SKM-1 treated with dmso at 0.1 percent for 144 hours (cell line): ENCODE measurements around the gene TLR5.
"Not testable (repeated sequence)": the region's sequence is repeated elsewhere in the genome, so short reads cannot be mapped to it uniquely, and the experiment has no call there.

Experiments
- DNase-seq: peaks from one replicate; lab custom pipeline; 2025; ENCODE audit not compliant: unreplicated experiment; lab: John Stamatoyannopoulos, UW

TLR5 gene, protein sequence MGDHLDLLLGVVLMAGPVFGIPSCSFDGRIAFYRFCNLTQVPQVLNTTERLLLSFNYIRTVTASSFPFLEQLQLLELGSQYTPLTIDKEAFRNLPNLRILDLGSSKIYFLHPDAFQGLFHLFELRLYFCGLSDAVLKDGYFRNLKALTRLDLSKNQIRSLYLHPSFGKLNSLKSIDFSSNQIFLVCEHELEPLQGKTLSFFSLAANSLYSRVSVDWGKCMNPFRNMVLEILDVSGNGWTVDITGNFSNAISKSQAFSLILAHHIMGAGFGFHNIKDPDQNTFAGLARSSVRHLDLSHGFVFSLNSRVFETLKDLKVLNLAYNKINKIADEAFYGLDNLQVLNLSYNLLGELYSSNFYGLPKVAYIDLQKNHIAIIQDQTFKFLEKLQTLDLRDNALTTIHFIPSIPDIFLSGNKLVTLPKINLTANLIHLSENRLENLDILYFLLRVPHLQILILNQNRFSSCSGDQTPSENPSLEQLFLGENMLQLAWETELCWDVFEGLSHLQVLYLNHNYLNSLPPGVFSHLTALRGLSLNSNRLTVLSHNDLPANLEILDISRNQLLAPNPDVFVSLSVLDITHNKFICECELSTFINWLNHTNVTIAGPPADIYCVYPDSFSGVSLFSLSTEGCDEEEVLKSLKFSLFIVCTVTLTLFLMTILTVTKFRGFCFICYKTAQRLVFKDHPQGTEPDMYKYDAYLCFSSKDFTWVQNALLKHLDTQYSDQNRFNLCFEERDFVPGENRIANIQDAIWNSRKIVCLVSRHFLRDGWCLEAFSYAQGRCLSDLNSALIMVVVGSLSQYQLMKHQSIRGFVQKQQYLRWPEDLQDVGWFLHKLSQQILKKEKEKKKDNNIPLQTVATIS

GRCh38 chr1:223142795-223143536 is at the start of gene TLR5:
TLR5 (minus strand) TSS chr1:223143248; CDS start chr1:223113031, 30,217 bp downstream.
- peak; percentile 83 for DNase-seq

DNA sequence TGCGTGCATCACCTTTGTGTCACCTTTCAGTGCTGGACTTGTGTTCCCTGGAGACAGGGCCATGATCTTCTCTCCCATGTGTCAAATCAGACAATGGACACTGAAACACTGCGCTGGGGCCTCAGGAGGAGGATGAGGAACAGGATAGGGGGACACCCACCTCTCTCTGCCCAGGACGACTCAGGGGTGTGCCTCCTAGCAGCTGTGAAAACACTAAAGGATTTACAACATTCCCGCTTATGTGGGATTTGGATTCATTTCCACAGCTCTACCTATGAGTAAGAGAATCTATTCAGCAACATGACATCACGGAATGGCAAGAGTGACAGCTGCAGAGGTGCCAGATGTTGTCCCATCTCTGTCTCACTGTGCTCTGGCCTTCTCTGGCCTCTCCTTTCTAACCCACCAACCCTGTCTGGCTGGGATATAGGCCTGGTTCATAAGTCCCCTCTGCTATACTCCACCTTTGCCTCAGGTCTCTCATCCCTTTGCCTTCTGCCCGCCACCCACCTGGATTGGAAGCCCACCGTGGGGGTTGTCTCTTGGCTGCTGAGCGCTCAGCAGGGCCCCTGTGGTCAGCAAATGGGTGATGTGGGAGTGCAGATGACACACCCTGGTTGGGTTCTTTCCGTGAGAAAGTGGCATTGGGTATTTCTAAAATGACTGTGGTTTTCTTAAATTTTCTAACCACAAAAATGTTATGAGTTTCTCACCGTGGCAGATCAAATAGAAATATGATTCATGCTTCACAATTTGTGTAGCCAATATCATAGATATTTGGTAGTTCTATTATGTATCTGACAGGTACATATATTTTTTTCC is 47.1 kb upstream of the TLR5 start:
- DNase-seq = no peak

GRCh38 chr1:223189525-223189902 is 46.5 kb upstream of the TLR5 start:
- no peak for DNase-seq

GRCh38 chr1:223188618-223189356 is 45.7 kb upstream of the TLR5 start:
- peak; percentile 25 for DNase-seq

DNA sequence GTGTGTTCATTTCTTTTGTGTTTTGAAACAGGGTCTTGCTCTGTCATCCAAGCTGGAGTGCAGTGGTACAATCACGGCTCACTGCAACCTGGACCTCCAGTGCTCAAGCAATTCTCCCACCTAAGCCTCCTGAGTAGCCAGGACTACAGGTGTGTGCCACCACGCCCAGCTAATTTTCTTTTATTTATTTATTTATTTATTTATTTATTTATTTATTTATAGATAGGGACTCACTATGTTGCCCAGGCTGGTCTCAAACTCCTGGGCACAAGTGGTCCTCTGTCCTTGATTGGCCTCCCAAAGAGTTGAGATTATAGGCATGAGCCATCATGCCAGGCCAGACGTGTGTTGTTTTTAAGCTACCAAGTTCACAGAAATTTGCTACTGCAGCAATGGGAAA is 43.8 kb upstream of the TLR5 start:
- DNase-seq = no peak

GRCh38 chr1:223183268-223183862 is 40.3 kb upstream of the TLR5 start:
- no peak for DNase-seq

DNA sequence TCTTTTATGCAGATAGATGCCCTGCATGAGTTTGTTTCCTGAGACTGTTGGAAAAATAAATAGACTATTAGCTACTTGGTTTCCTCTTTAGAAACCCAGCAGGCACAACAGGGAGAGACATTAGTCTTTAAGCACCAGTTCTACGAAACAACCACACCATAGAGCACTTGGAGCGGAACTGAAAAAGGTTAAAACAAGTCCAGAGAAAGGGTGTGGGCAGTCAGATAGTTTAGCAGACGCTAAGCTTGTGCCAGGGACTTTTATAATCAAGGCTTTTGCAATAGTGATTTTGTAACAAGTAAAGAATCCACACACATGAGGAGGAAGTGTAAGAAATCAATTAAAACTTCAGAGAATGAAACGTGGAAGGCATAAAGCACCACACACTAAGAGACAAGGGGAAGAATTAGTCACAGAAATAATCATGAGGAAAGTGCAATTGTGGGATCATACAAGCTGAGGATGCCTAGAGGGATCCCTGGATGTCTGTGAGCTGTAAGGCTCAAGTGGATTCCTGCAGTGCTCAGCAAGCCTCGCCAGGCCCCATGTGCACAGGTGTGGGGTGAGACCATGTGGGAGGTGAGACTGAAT is 37.8 kb upstream of the TLR5 start:
- DNase-seq = peak; percentile 96

GRCh38 chr1:223179786-223180185 is 36.7 kb upstream of the TLR5 start:
- DNase-seq = no peak

DNA sequence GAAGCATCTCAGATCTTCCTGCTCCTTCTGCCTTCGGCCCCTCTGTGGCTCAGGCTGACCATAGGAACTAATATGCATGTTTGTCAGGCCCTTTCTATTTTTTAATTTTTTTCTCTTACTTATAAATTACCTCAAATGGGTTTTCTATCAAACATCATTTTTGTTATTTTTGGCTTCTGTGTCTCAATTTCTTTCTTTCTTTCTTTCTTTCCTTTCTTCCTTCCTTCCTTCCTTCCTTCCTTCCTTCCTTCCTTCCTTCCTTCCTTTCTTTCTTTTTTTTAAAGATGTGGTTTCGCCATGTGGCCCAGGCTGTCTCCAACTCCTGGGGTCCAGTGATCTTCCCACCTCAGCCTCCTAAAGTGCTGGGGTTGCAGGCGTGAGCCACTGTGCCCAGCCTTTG is 36.2 kb upstream of the TLR5 start:
- DNase-seq = no peak

DNA sequence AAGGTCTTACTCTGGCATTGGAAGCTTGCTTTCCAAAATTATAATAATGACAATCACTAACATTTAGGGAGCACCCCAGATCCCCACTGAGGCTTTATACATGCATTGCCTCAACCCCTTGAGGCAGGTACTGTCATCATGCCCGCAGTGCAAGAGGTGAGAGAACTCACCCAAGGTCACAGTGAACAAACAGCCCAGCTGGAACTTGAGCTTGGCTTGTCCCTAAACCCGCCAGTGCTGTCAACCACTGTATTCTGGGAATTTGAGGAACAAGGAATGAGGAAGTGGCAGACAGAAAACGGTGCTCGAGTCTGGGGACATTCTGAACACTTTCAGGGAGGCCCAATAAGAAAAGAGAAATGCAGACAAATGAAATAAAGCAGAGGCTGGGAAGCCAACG is 34.6 kb upstream of the TLR5 start:
- peak; percentile 93 for DNase-seq

DNA sequence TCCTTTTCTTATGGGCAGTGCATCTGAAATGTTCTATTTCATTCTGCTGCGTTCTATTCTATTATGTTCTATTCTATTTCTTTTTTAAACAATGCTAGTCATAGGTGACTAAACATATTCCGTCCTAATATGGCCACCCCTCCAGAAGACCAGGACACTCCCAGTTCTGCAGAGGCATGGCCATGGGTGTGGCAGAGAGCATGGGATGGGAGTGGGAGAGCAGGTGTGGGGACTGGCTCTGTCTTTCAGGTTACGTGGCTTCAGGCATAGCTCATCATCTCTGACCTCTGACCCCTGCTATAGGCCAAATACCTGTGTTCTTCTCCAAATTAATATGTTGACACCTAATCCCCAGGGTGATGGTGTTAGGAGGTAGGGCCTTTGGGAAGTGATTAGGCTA is 33.4 kb upstream of the TLR5 start:
- DNase-seq = no peak

DNA sequence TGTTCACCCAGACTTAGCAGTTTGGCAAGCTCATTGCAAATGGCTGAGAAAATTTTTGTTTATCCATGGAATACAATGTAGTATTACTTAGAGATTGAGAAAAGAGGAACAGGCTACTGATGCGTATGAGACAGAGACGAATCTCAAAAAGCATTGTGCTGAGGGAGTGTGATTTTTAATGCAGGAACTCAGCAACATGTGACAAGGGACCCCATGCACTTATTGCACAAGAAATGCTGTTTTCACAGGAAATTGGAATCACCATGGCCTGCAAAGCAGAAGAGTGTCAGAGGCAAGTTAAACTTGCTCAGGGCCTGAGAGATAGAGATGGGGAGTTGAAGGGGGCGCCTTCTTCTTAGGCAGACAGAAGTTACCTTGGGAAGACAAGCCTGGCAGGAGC is 32.6 kb upstream of the TLR5 start:
- DNase-seq = peak; percentile 73

DNA sequence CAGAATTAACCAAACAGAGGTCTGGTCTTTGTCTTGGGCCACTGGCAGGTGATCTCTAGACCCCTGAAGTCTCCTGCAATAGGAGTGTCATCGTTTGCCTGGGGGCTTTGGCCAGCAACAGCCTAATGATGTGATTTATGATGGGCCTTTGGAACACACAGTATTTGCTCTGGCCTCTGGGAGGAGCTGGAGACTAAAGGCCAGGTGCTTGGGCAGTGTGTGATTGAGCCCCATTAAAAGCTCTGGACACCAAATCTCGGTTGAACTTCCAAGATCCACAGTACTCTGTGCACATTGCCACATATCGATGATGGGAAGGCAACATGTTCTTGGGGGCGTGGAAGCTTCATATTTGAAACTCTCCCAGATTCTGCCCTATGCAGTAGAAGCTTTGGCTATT is 32.0 kb upstream of the TLR5 start:
- no peak for DNase-seq

DNA sequence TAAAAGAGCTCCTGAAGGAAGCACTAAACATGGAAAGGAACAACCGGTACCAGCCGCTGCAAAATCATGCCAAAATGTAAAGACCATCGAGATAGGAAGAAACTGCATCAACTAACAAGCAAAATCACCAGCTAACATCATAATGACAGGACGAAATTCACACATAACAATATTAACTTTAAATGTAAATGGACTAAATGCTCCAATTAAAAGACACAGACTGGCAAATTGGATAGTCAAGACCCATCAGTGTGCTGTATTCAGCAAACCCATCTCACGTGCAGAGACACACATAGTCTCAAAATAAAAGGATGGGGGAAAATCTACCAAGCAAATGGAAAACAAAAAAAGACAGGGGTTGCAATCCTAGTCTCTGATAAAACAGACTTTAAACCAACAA is 26.4 kb upstream of the TLR5 start:
- not testable (repeated sequence) for DNase-seq

- DNase-seq = no peak
Observed at GRCh38 chr1:223161321-223161720, 18.3 kb upstream of the TLR5 start.

GRCh38 chr1:223156343-223156742 is 13.3 kb upstream of the TLR5 start:
- no peak for DNase-seq

DNA sequence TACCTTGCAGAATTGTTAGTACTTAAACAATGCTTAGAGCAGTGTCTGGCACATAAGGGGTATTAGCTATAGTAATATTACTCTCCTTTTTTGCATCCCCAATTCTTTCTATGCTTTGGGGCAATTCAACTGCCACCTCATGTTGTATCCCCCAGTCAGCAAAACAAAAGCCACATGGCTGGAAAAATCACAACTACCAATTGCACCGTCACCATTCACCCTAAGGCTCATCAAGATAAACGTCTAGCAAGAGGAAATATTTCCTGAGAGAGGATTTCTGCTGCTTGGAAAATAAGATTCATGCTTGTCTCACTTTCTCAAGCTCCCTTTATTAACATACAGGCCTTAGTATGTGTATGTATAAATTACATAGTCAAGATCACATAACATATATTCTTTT is 12.1 kb upstream of the TLR5 start:
- DNase-seq = no peak

DNA sequence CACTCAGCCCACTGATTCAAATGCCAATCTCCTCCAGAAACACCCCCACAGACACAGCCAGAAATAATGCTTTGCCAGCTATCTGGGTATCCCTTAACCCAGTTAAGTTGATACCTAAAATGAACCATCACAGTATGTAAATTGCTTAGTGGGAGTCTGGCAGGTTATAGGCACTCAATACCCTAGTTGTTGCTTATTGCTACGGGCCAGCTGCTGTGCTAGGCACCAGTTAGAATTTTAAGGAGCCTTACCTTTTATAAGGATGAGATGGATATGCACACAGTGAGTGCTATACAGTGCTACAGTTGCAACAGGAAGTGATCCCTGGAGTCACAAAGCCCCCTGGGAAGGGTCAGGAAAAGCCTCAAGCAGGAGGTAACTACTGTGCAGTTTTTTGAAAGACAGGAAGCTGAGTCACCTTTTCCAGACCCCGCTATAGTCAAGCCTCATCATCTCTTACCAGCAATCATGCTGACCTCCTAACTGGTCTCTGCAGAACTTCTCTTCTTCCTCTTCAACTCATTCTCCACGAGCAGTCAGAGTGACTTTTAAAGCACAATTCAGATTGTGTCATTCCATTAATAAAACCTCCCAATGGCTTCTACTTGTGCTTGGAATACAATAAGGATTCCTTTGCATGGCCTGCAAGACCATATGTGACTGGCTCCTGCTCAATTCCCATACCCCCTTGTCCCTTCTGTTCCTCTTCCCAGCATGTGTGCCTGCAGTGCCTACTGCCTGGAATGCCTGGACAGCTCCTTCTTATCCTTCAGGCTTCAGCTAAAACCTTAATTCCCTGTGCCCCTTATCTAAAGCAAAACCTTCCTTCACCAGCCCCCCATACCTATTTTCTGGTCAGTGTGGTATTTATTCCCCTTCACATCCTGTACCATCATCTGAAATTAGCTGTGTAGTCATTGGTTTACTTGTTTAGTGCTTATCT is 10.4 kb upstream of the TLR5 start:
- peak; percentile 42 for DNase-seq
